K562 (cell line): ENCODE measurements around the gene NTN1. TPM values are rescaled to one million over a fixed set of nuclear protein-coding genes. Genes with fewer than 3 reads are reported as not detected.

ENCODE experiments used
- ATAC-seq: fragments of 200-7000 bp; cut with Tn5 transposase; 3 replicates; pipeline ENCODE4 v1.9.1; 2020; ENCODE audit warnings: moderate library complexity
- BruUV-seq: library from RNA; stranded (reverse); fragments of 400-500 nt; replicated peaks from 2 replicates; lab custom pipeline; 2021; lab: Mats Ljungman, UMichigan
- CTCF ChIA-PET: fragments of 300-600 bp; formaldehyde crosslinking; extraction: SDS; loops from one replicate; lab custom pipeline; 2021; ENCODE audit warnings: low intra/inter-chr PET ratio; lab: Yijun Ruan, JAX
- POLR2A ChIA-PET: fragments of 300-600, 350-650 bp; sonication (Branson Sonifier 250); formaldehyde crosslinking; extraction: SDS; loops from one replicate; lab custom pipeline; 2021; ENCODE audit warnings: antibody characterized with exemption, inconsistent platforms; lab: Yijun Ruan, JAX
- DNase-seq, 4 experiments: peaks; one replicate each; pipeline versions ENCODE4 v3.0.0 to v3.0.0-alpha.2; 2011 to 2018; ENCODE audit warnings: low spot score in 3 of 4, mixed read lengths in 3 of 4; ENCODE audit errors: extremely low read depth in 1 of 4
- FAIRE-seq: peaks from 2 replicates; lab custom pipeline; 2011; peaks lifted over from hg19 to GRCh38; lab: Jason Lieb, UNC
- H2AFZ ChIP-seq: 2 replicates; pipeline ENCODE4 v1.6.0; 2011; ENCODE audit warnings: low read depth, low read length, control low read depth, inconsistent platforms
- H3K27ac ChIP-seq: fragments of 200-600 bp; 3 replicates; pipeline ENCODE4 v1.8.0; 2011; ENCODE audit warnings: low read depth, mild to moderate bottlenecking, control low read depth, inconsistent platforms, low read length, moderate library complexity, mixed read lengths; ENCODE audit errors: extremely low read depth
- H3K27me3 ChIP-seq, 2 experiments: fragments of 300-600 bp in 1 of 2; 2 replicates in 1 of 2; 3 replicates in 1 of 2; pipeline versions ENCODE4 v1.6.0 to v1.8.0; 2011; ENCODE audit warnings: inconsistent platforms in 2 of 2, low read length in 2 of 2, mild to moderate bottlenecking in 1 of 2, mixed read lengths in 1 of 2, moderate library complexity in 1 of 2; ENCODE audit not compliant: control insufficient read depth in 2 of 2, insufficient read depth in 2 of 2
- H3K36me3 ChIP-seq: fragments of 300-600 bp; 3 replicates; pipeline ENCODE4 v1.8.0; 2011; ENCODE audit warnings: mild to moderate bottlenecking, low read length, inconsistent platforms; ENCODE audit not compliant: control insufficient read depth, insufficient read depth
- H3K4me1 ChIP-seq, 2 experiments: fragments of 200-600 bp in 1 of 2; replicated peaks in 1 of 2; 2 replicates in 1 of 2; 3 replicates in 1 of 2; pipeline versions ENCODE4 v1.5.1 to v1.8.0; 2011; ENCODE audit warnings: inconsistent platforms in 2 of 2, low read length in 2 of 2, mild to moderate bottlenecking in 1 of 2, mixed read lengths in 1 of 2, moderate library complexity in 1 of 2; ENCODE audit not compliant: control insufficient read depth in 2 of 2, insufficient read depth in 2 of 2
- H3K4me2 ChIP-seq: 2 replicates; pipeline ENCODE4 v1.6.1; 2011; ENCODE audit warnings: low read length, control low read depth, inconsistent platforms, mixed read lengths; ENCODE audit not compliant: insufficient read depth
- H3K4me3 ChIP-seq: fragments of 200-600 bp; sonication (generic), shearing (Covaris generic); 2 replicates; pipeline ENCODE4 v1.5.1; 2016; ENCODE audit warnings: control low read depth, inconsistent platforms
- H3K79me2 ChIP-seq: fragments of 200-600 bp; 3 replicates; pipeline ENCODE4 v1.8.0; 2011; ENCODE audit warnings: low read length, inconsistent platforms; ENCODE audit not compliant: control insufficient read depth, insufficient read depth
- H3K9ac ChIP-seq, 2 experiments: 2 replicates each; pipeline versions ENCODE4 v1.6.0 to v1.6.1; 2011; ENCODE audit warnings: low read depth in 2 of 2, low read length in 2 of 2, control low read depth in 1 of 2, inconsistent platforms in 1 of 2, mild to moderate bottlenecking in 1 of 2, mixed read lengths in 1 of 2; ENCODE audit not compliant: insufficient read depth in 1 of 2
- H3K9me1 ChIP-seq: one replicate; pipeline ENCODE4 v1.6.0; 2011; ENCODE audit warnings: inconsistent platforms, mild to moderate bottlenecking, low read length, moderate library complexity; ENCODE audit not compliant: control insufficient read depth, insufficient read depth
- H3K9me3 ChIP-seq: replicated peaks from 2 replicates; pipeline ENCODE4 v1.5.1; 2011; ENCODE audit warnings: low read depth, low read length, inconsistent platforms; ENCODE audit not compliant: control insufficient read depth, insufficient read depth
- H4K20me1 ChIP-seq: replicated peaks from 2 replicates; pipeline ENCODE4 v1.6.1; 2011; ENCODE audit warnings: low read length, inconsistent platforms, mixed read lengths; ENCODE audit not compliant: control insufficient read depth, insufficient read depth
- FOSL1 ChIP-seq: fragments of 200-800 bp; sonication (Bioruptor generic); conservative IDR thresholded peaks from 2 replicates; pipeline ENCODE4 v1.6.1; 2016; ENCODE audit warnings: missing genetic modification characterization, missing compliant biosample characterization
- HDAC2 ChIP-seq: fragments of 450-650 bp; IDR thresholded peaks from 2 replicates; pipeline ENCODE4 v1.6.1; 2016; ENCODE audit warnings: mild to moderate bottlenecking
- MTA2 ChIP-seq: fragments of 450-650 bp; IDR thresholded peaks from 2 replicates; pipeline ENCODE4 v1.6.1; 2016; ENCODE audit warnings: low read depth
- PATZ1 ChIP-seq: fragments of 250-450 bp; sonication (Bioruptor Pico); IDR thresholded peaks from 2 replicates; pipeline ENCODE4 v1.5.0; 2020; ENCODE audit warnings: mild to moderate bottlenecking, borderline replicate concordance
- PPARD ChIP-seq: fragments of 250-450 bp; sonication (Bioruptor Pico); IDR thresholded peaks from 2 replicates; pipeline ENCODE4 v1.8.0; 2022; ENCODE audit warnings: inconsistent platforms, mild to moderate bottlenecking, moderate library complexity
- RB1 ChIP-seq: fragments of 450-650 bp; IDR thresholded peaks from 2 replicates; pipeline ENCODE4 v1.6.1; 2017; ENCODE audit warnings: low read depth, mild to moderate bottlenecking
- SREBF1 ChIP-seq: fragments of 150-350 bp; IDR thresholded peaks from 2 replicates; pipeline ENCODE4 v1.6.1; 2014; ENCODE audit warnings: antibody characterized with exemption, low read depth, low read length, borderline replicate concordance
- TAF7 ChIP-seq: fragments of 450-650 bp; IDR thresholded peaks from 2 replicates; pipeline ENCODE4 v1.6.1; 2016; ENCODE audit warnings: missing genetic modification characterization, missing compliant biosample characterization
- TCF15 ChIP-seq: fragments of 250-450 bp; sonication (Bioruptor Pico); IDR thresholded peaks from 2 replicates; pipeline ENCODE4 v1.8.0; 2022; ENCODE audit warnings: moderate library complexity, mild to moderate bottlenecking, inconsistent platforms
- TSC22D4 ChIP-seq: fragments of 450-650 bp; IDR thresholded peaks from 2 replicates; pipeline ENCODE4 v1.6.1; 2016; ENCODE audit warnings: missing genetic modification characterization, missing biosample characterization, control low read depth
- ZNF589 ChIP-seq: fragments of 200-800 bp; sonication (Bioruptor generic); IDR thresholded peaks from 2 replicates; pipeline ENCODE4 v1.6.1; 2016; ENCODE audit warnings: low read depth, missing genetic modification characterization, missing compliant biosample characterization
- WGBS: fragments of 100-300 bp; shearing (Covaris generic); methylation state at CpG from one replicate; pipeline ENCODE4 v1.1.6; 2016; ENCODE audit warnings: low coverage, mixed read lengths; ENCODE audit not compliant: insufficient coverage; ENCODE audit errors: missing lambda C conversion rate; 5-methylcytosine and 5-hydroxymethylcytosine counted together
- in situ Hi-C: fragments of 300-500 bp; cut with MboI; formaldehyde crosslinking; loops from 4 replicates; pipeline ENCODE4 v1.15.0; 2018; ENCODE audit warnings: inconsistent platforms, mixed read lengths
- intact Hi-C: fragments of 100-400 bp; cut with micrococcal nuclease; formaldehyde crosslinking; loops from 2 replicates; pipeline ENCODE4 v1.14.2; 2022
- polyA plus RNA-seq, 8 experiments: library from polyadenylated mRNA; depleted of rRNA in 4 of 8; stranded (reverse) in 5 of 8; unstranded in 3 of 8; fragments of >200 nt; fragmentation: Nextera tagmentation in 2 of 8; fragmentation: Illumina TruSeq in 1 of 8; extraction: Ambion mirVana in 2 of 8; extraction: Trizol in 1 of 8; gene quantifications; 2 replicates each; pipeline versions ENCODE4 v1.2.1 to v1.2.3, GENCODE V29; 2011 to 2014; ENCODE audit warnings: inconsistent platforms in 1 of 8, missing spikeins in 1 of 8
- total RNA-seq, 7 experiments: library from RNA; depleted of rRNA in 6 of 7; stranded (reverse); fragments of >200 nt in 6 of 7; fragmentation: Illumina TruSeq in 2 of 7; extraction: Trizol in 2 of 7; gene quantifications; 2 replicates each; pipeline versions ENCODE4 v1.2.1 to v1.2.3, GENCODE V29; 2011 to 2021; ENCODE audit warnings: low replicate concordance in 1 of 7
- TF ChIP-seq, protein P1 (sequence below): fragments of 250-450 bp; sonication (Bioruptor Pico); IDR thresholded peaks from 2 replicates; pipeline ENCODE4 v1.8.0; 2021; ENCODE audit warnings: mild to moderate bottlenecking, moderate library complexity

Gene NTN1
- total and polyA plus RNA-seq, 9 of the 15 experiments (the other 6 are each of a cell fraction or from before 2014, with no cell fraction given) = 0.02 TPM; not detected in 8

GRCh38 chr17:9002606-9003354 is 18.5 kb upstream of the NTN1 start:
- 18% methylated on average over 5 of the region's 69 CpGs for WGBS
- Histone ChIP-seq H3K27ac (no peak overlapping the region), H3K4me3 (no peak overlapping the region), H3K36me3 (no peaks in the 10 kb centered on the region), H3K27me3 (peaks cover 0 to 21% of the 10 kb centered on the region in 2 experiments; a peak in 2 of 5 replicates), H3K9me1 (no peaks in the 10 kb centered on the region), H3K79me2 (no peaks in the 10 kb centered on the region), H3K9ac (no peak overlapping the region), H3K4me2 (no peak overlapping the region), H2AFZ (no peak overlapping the region), H3K9me3 (no peaks in the 10 kb centered on the region), H3K4me1 (no peaks in the 10 kb centered on the region), H4K20me1 (no peaks in the 10 kb centered on the region)
- no peak for ATAC-seq
- intact Hi-C loops (no loop called here), in situ Hi-C loops (no loop called here)
- no peak for FAIRE-seq
- BruUV-seq = no TSS peak
- ChIA-PET CTCF (no interaction called here), POLR2A (no interaction called here)
- TF ChIP-seq TCF15 (CRISPR knock-in tag) = no peak
- TF ChIP-seq PATZ1 = no peak
- TF ChIP-seq RB1 = no peak
- no peak for TF ChIP-seq SREBF1
- no peak for TF ChIP-seq ZNF589 (CRISPR knock-in tag)
- TF ChIP-seq TAF7 (tag) = no peak
- TF ChIP-seq MTA2 = no peak
- TF ChIP-seq PPARD (CRISPR knock-in tag) = no peak
- TF ChIP-seq, protein P1, sequence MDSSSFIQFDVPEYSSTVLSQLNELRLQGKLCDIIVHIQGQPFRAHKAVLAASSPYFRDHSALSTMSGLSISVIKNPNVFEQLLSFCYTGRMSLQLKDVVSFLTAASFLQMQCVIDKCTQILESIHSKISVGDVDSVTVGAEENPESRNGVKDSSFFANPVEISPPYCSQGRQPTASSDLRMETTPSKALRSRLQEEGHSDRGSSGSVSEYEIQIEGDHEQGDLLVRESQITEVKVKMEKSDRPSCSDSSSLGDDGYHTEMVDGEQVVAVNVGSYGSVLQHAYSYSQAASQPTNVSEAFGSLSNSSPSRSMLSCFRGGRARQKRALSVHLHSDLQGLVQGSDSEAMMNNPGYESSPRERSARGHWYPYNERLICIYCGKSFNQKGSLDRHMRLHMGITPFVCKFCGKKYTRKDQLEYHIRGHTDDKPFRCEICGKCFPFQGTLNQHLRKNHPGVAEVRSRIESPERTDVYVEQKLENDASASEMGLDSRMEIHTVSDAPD = no peak
- no peak for TF ChIP-seq HDAC2
- no peak for TF ChIP-seq FOSL1 (tag)
- TF ChIP-seq TSC22D4 (tag) = no peak
- DNase-seq = no peak
